H1 (cell line): ENCODE data around the gene LRRC25. TPM values are rescaled to one million over a fixed set of nuclear protein-coding genes. Genes with fewer than 3 reads are reported as not detected.

Experiments
- CTCF ChIA-PET: fragments of 300-600 bp; sonication (Branson Sonifier 250); formaldehyde crosslinking; loops from one replicate; lab custom pipeline; 2021; ENCODE audit not compliant: partially characterized antibody; lab: Charles Lee
- POLR2A ChIA-PET: fragments of 300-600 bp; sonication (Branson Sonifier 250); formaldehyde crosslinking; loops from one replicate; lab custom pipeline; 2021; ENCODE audit warnings: inconsistent platforms; ENCODE audit not compliant: partially characterized antibody; lab: Charles Lee
- DNase-seq, 2 experiments: peaks; one replicate each; pipeline versions ENCODE4 v3.0.0 to v3.0.0-alpha.2; 2010 to 2022; ENCODE audit warnings: low spot score in 2 of 2, low read depth in 1 of 2, mixed read lengths in 1 of 2
- FAIRE-seq: peaks from 2 replicates; lab custom pipeline; 2011; peaks lifted over from hg19 to GRCh38; lab: Jason Lieb, UNC
- H2AFZ ChIP-seq: 2 replicates; pipeline ENCODE4 v1.8.1; 2012; ENCODE audit warnings: low read length, inconsistent platforms
- H2AK5ac ChIP-seq: 2 replicates; pipeline ENCODE4 v1.6.1; 2013; ENCODE audit warnings: low read depth, low read length
- H2BK120ac ChIP-seq: replicated peaks from 2 replicates; pipeline ENCODE3; 2013; ENCODE audit warnings: low read depth, low read length, inconsistent platforms
- H2BK12ac ChIP-seq: 2 replicates; pipeline ENCODE4 v1.6.1; 2013; ENCODE audit warnings: low read depth, low read length
- H2BK15ac ChIP-seq: 2 replicates; pipeline ENCODE4 v1.6.1; 2013; ENCODE audit warnings: low read length
- H2BK20ac ChIP-seq: 2 replicates; pipeline ENCODE4 v1.6.1; 2013; ENCODE audit warnings: low read length
- H2BK5ac ChIP-seq: 2 replicates; pipeline ENCODE4 v1.6.1; 2013; ENCODE audit warnings: low read depth, low read length
- H3K14ac ChIP-seq: 2 replicates; pipeline ENCODE4 v1.6.1; 2013; ENCODE audit warnings: inconsistent platforms; ENCODE audit not compliant: insufficient read length
- H3K18ac ChIP-seq: 2 replicates; pipeline ENCODE4 v1.6.1; 2013; ENCODE audit warnings: low read length; ENCODE audit errors: extremely low read depth
- H3K23ac ChIP-seq: 2 replicates; pipeline ENCODE4 v1.6.1; 2013; ENCODE audit warnings: inconsistent platforms; ENCODE audit not compliant: insufficient read length
- H3K23me2 ChIP-seq: 2 replicates; pipeline ENCODE4 v1.6.1; 2013; ENCODE audit warnings: low read depth, low read length
- H3K27ac ChIP-seq: 2 replicates; pipeline ENCODE4 v1.6.1; 2011; ENCODE audit warnings: low read depth, low read length, inconsistent platforms
- H3K27me3 ChIP-seq, 4 experiments: replicated peaks in 1 of 4; 1 replicate in 1 of 4; 2 replicates in 3 of 4; pipeline versions ENCODE4 v1.6.1 to v1.8.1; 2011 to 2013; ENCODE audit warnings: low read length in 3 of 4, mild to moderate bottlenecking in 3 of 4, inconsistent platforms in 2 of 4, mixed read lengths in 2 of 4, moderate library complexity in 1 of 4; ENCODE audit not compliant: control insufficient read depth in 3 of 4, insufficient read depth in 3 of 4; ENCODE audit errors: extremely low read depth in 1 of 4
- H3K36me3 ChIP-seq, 4 experiments: 2 replicates each; pipeline versions ENCODE4 v1.6.1 to v1.8.1; 2011 to 2013; ENCODE audit warnings: mild to moderate bottlenecking in 4 of 4, low read length in 3 of 4, moderate library complexity in 2 of 4, control low read depth in 1 of 4, inconsistent platforms in 1 of 4; ENCODE audit not compliant: insufficient read depth in 4 of 4, control insufficient read depth in 2 of 4
- H3K4ac ChIP-seq: replicated peaks from 2 replicates; pipeline ENCODE3; 2013; ENCODE audit warnings: low read length, low read depth, mixed read lengths, inconsistent platforms; ENCODE audit not compliant: insufficient read length
- H3K4me1 ChIP-seq, 4 experiments: replicated peaks in 1 of 4; 1 replicate in 1 of 4; 2 replicates in 3 of 4; pipeline versions ENCODE4 v1.6.1 to v1.8.1; 2011 to 2013; ENCODE audit warnings: low read length in 3 of 4, inconsistent platforms in 2 of 4, mixed read lengths in 1 of 4; ENCODE audit not compliant: insufficient read depth in 4 of 4, control insufficient read depth in 3 of 4
- H3K4me2 ChIP-seq, 2 experiments: 2 replicates each; pipeline versions ENCODE4 v1.6.1 to v1.8.1; 2011 to 2013; ENCODE audit warnings: low read depth in 2 of 2, low read length in 2 of 2, control low read depth in 1 of 2, inconsistent platforms in 1 of 2, mild to moderate bottlenecking in 1 of 2; ENCODE audit not compliant: insufficient read depth in 1 of 2
- H3K4me3 ChIP-seq, 4 experiments: fragments of 200-600, 300-600 bp in 1 of 4; sonication (generic), shearing (Covaris generic), sonication (Bioruptor Twin) in 1 of 4; 2 replicates each; pipeline versions ENCODE4 v1.5.1 to v1.8.1; 2011 to 2016; ENCODE audit warnings: low read length in 4 of 4, low read depth in 3 of 4, control low read depth in 2 of 4, inconsistent platforms in 2 of 4, mild to moderate bottlenecking in 2 of 4, mixed read lengths in 1 of 4, moderate library complexity in 1 of 4; ENCODE audit not compliant: insufficient read depth in 2 of 4; ENCODE audit errors: extremely low read depth in 1 of 4
- H3K56ac ChIP-seq: replicated peaks from 2 replicates; pipeline ENCODE3; 2013; ENCODE audit warnings: low read depth, mild to moderate bottlenecking, mixed read lengths, low read length, inconsistent platforms; ENCODE audit not compliant: insufficient read length
- H3K79me1 ChIP-seq: 2 replicates; pipeline ENCODE4 v1.6.1; 2013; ENCODE audit warnings: low read depth, low read length, control low read depth
- H3K79me2 ChIP-seq, 2 experiments: 2 replicates each; pipeline versions ENCODE4 v1.6.1 to v1.8.1; 2012 to 2013; ENCODE audit warnings: low read length in 2 of 2, mild to moderate bottlenecking in 2 of 2, inconsistent platforms in 1 of 2; ENCODE audit not compliant: insufficient read depth in 2 of 2, control insufficient read depth in 1 of 2
- H3K9ac ChIP-seq, 4 experiments: replicated peaks in 1 of 4; 1 replicate in 1 of 4; 2 replicates in 3 of 4; pipeline versions ENCODE4 v1.6.1 to v1.8.1; 2011 to 2013; ENCODE audit warnings: low read depth in 3 of 4, low read length in 3 of 4, control low read depth in 2 of 4, mild to moderate bottlenecking in 2 of 4, moderate library complexity in 2 of 4, inconsistent platforms in 1 of 4; ENCODE audit errors: extremely low read depth in 1 of 4
- H3K9me3 ChIP-seq, 2 experiments: 2 replicates each; pipeline versions ENCODE4 v1.6.1 to v1.8.1; 2012 to 2013; ENCODE audit warnings: mild to moderate bottlenecking in 2 of 2, moderate library complexity in 2 of 2, control low read depth in 1 of 2, inconsistent platforms in 1 of 2, low read depth in 1 of 2, low read length in 1 of 2, mixed read lengths in 1 of 2; ENCODE audit not compliant: insufficient read depth in 2 of 2
- H4K20me1 ChIP-seq, 2 experiments: replicated peaks in 1 of 2; 2 replicates each; pipeline versions ENCODE3 to v1.8.1; 2011 to 2013; ENCODE audit warnings: inconsistent platforms in 2 of 2, low read length in 2 of 2, mild to moderate bottlenecking in 1 of 2; ENCODE audit not compliant: insufficient read depth in 2 of 2, control insufficient read depth in 1 of 2
- H4K5ac ChIP-seq: 2 replicates; pipeline ENCODE4 v1.6.1; 2013; ENCODE audit warnings: low read length, low read depth, mixed read lengths, inconsistent platforms; ENCODE audit not compliant: insufficient read length
- H4K8ac ChIP-seq: 2 replicates; pipeline ENCODE4 v1.8.0; 2013; ENCODE audit warnings: mild to moderate bottlenecking, moderate library complexity, low read length, inconsistent platforms; ENCODE audit not compliant: insufficient read depth; ENCODE audit errors: extremely low read depth
- H4K91ac ChIP-seq: replicated peaks from 2 replicates; pipeline ENCODE3; 2013; ENCODE audit warnings: low read length, mixed read lengths, inconsistent platforms; ENCODE audit not compliant: insufficient read length
- CREB1 ChIP-seq: IDR thresholded peaks from 2 replicates; pipeline ENCODE4 v1.6.1; 2012; ENCODE audit warnings: inconsistent platforms
- HDAC2 ChIP-seq, 2 experiments: fragments of 300-600 bp in 1 of 2; sonication (generic) in 1 of 2; IDR thresholded peaks; 2 replicates each; pipeline ENCODE4 v1.6.1; 2011 to 2012; ENCODE audit warnings: low read depth in 2 of 2, low read length in 2 of 2, mild to moderate bottlenecking in 2 of 2, moderate library complexity in 2 of 2, borderline replicate concordance in 1 of 2, inconsistent platforms in 1 of 2
- POLR2AphosphoS5 ChIP-seq: IDR thresholded peaks from 2 replicates; pipeline ENCODE4 v1.6.1; 2011; ENCODE audit warnings: low read depth, low read length
- RNF2 ChIP-seq: fragments of 200-900, 300-1000 bp; sonication (generic); IDR thresholded peaks from 2 replicates; pipeline ENCODE4 v1.7.1; 2016; ENCODE audit warnings: borderline replicate concordance, low read depth, mild to moderate bottlenecking, antibody characterized with exemption, low read length; ENCODE audit not compliant: poor library complexity, severe bottlenecking; ENCODE audit errors: missing control alignments
- SIX5 ChIP-seq: IDR thresholded peaks from 2 replicates; pipeline ENCODE4 v1.6.1; 2011; ENCODE audit warnings: mild to moderate bottlenecking, low read depth, low read length
- WGBS, 2 experiments: shearing (Covaris generic) in 1 of 2; methylation state at CpG; one replicate each; pipeline versions ENCODE4 v1.1.6 to v1.1.7; 2013 to 2015; ENCODE audit warnings: low lambda C conversion rate in 2 of 2, mixed read lengths in 2 of 2, inconsistent platforms in 1 of 2, low coverage in 1 of 2, missing lambda C conversion rate in 1 of 2; ENCODE audit not compliant: insufficient replicate concordance in 2 of 2, insufficient coverage in 1 of 2, insufficient read length in 1 of 2; ENCODE audit errors: extremely low coverage in 1 of 2, missing lambda C conversion rate in 1 of 2; 5-methylcytosine and 5-hydroxymethylcytosine counted together
- polyA plus RNA-seq, 7 experiments: library from polyadenylated mRNA; depleted of rRNA in 3 of 7; stranded (reverse) in 5 of 7; unstranded in 2 of 7; fragments of >200 nt in 5 of 7; fragments of 200-250 nt in 2 of 7; gene quantifications; 1 replicate in 5 of 7; 2 replicates in 1 of 7; 4 replicates in 1 of 7; pipeline versions ENCODE4 v1.2.1 to v1.2.3, GENCODE V29; 2011 to 2013; ENCODE audit warnings: missing spikeins in 2 of 7, mixed read lengths in 2 of 7
- total RNA-seq: library from RNA; stranded (reverse); fragmentation: NEBNext Ultra II Directional; extraction: Animal tissue kit (Norgen Biotek cat#: 25700); gene quantifications from 2 replicates; pipeline ENCODE4 v1.2.1, GENCODE V29; 2021

LRRC25 gene
- total and polyA plus RNA-seq, 2 of the 8 experiments (the other 6 are each of a cell fraction or from before 2014, with no cell fraction given): 0.20 to 0.41 TPM

GRCh38 chr19:18418029-18418482, 20.6 kb upstream of the LRRC25 start:
- no peak overlapping the region for H2BK120ac ChIP-seq
- H3K23ac ChIP-seq: no peak overlapping the region
- no peak overlapping the region for H2BK20ac ChIP-seq
- peaks cover 0 to 27% (median 21%) of the 10 kb centered on the region in 4 experiments; a peak in 6 of 7 replicates for H3K4me1 ChIP-seq
- peaks cover 5 to 29% (median 23%) of the 10 kb centered on the region in 4 experiments for H3K27me3 ChIP-seq
- POLR2A ChIA-PET: interaction anchor here (1.0 to 6.8 kb wide), 12 partner anchors 11 to 137 kb away, joined by 3 to 72 read pairs (median 8); partner anchors contain the start of genes JUND and PGPEP1
- H2BK15ac ChIP-seq: peak overlapping the region; percentile 99
- WGBS, 2 experiments: 18% methylated on average over 30 of the region's 30 CpGs; no CpG with 5 or more reads in 1 of the 2 experiments
- FAIRE-seq (no peak), DNase-seq (no peak)
- H3K9me3 ChIP-seq: no peaks in the 10 kb centered on the region
- peak overlapping the region; percentile 53 for H3K56ac ChIP-seq
- H2BK12ac ChIP-seq: peak overlapping the region; percentile 99; the same call in 1 of the 2 replicates
- peak overlapping the region; percentile 99 for H3K4ac ChIP-seq
- peak overlapping the region; percentile 10; the same call in 1 of the 2 replicates for H3K18ac ChIP-seq
- peak; percentile 18 for TF ChIP-seq RNF2
- TF ChIP-seq HDAC2 (IDR thresholded peaks at IDR 0.05; ENCODE audit: borderline replicate concordance in 1 of 2, low read depth in 2 of 2, low read length in 2 of 2): peak in 1 of 2 experiments; percentile 0; a peak in 1 of 4 replicates
- no peak for TF ChIP-seq SIX5
- no peak for TF ChIP-seq POLR2AphosphoS5
- TF ChIP-seq CREB1: no peak
- peaks cover 19% of the 10 kb centered on the region; the same call in 1 of the 2 replicates for H3K23me2 ChIP-seq
- no peak overlapping the region for H2AK5ac ChIP-seq
- H3K4me2 ChIP-seq: peak overlapping the region; percentile 70 to 88
- H4K5ac ChIP-seq: peak overlapping the region; percentile 44
- CTCF ChIA-PET: interaction anchor here (1.1 to 11.0 kb wide), 9 partner anchors 8 to 522 kb away, joined by 3 to 177 read pairs (median 7); partner anchors contain the start of gene GDF15
- H3K4me3 ChIP-seq: peak overlapping the region in 3 of 4 experiments; percentile 5 to 63 (median 39); a peak in 4 of 8 replicates
- H2BK5ac ChIP-seq: peak overlapping the region; percentile 75; the same call in 1 of the 2 replicates
- no peak overlapping the region for H2AFZ ChIP-seq
- H3K36me3 ChIP-seq: no peaks in the 10 kb centered on the region
- H3K9ac ChIP-seq: no peak overlapping the region
- no peak overlapping the region for H3K14ac ChIP-seq
- peaks cover 0 to 4% of the 10 kb centered on the region in 2 experiments for H4K20me1 ChIP-seq
- peaks cover 0 to 4% of the 10 kb centered on the region in 2 experiments; a peak in 1 of 4 replicates for H3K79me2 ChIP-seq
- no peaks in the 10 kb centered on the region for H3K79me1 ChIP-seq
- peak overlapping the region; percentile 11; the same call in 1 of the 2 replicates for H4K8ac ChIP-seq
- H4K91ac ChIP-seq: peak overlapping the region; percentile 99
- no peak overlapping the region for H3K27ac ChIP-seq
